OCI-LY7 (cell line): ENCODE measurements around the gene PTH1R. TPM values are rescaled to one million over a fixed set of nuclear protein-coding genes. Genes with fewer than 3 reads are reported as not detected.

ENCODE experiments used
- BruUV-seq: library from RNA; stranded (reverse); fragments of 400-500 nt; replicated peaks from 2 replicates; lab custom pipeline; 2021; lab: Mats Ljungman, UMichigan
- CTCF ChIA-PET: fragments of 300-600 bp; sonication (Branson Sonifier 250); formaldehyde crosslinking; loops from one replicate; lab custom pipeline; 2022; ENCODE audit warnings: antibody characterized with exemption; ENCODE audit not compliant: unreplicated experiment; lab: Charles Lee
- POLR2A ChIA-PET: fragments of 300-600 bp; sonication (Branson Sonifier 250); formaldehyde crosslinking; loops from one replicate; lab custom pipeline; 2022; ENCODE audit warnings: antibody characterized with exemption; lab: Charles Lee
- DNase-seq: peaks from one replicate; pipeline ENCODE4 v3.0.0-alpha.2; 2015; ENCODE audit warnings: low spot score
- H2AFZ ChIP-seq: fragments of 200-600 bp; sonication (generic), shearing (Covaris generic); 2 replicates; pipeline ENCODE4 v1.6.1; 2014; ENCODE audit warnings: mild to moderate bottlenecking, antibody characterized with exemption, low read length, moderate library complexity
- H3K27ac ChIP-seq: fragments of 200-600 bp; sonication (generic); 2 replicates; pipeline ENCODE4 v1.5.1; 2014; ENCODE audit warnings: mixed run types, low read depth, mild to moderate bottlenecking, moderate library complexity, low read length, inconsistent platforms; ENCODE audit not compliant: poor library complexity, severe bottlenecking
- H3K36me3 ChIP-seq: fragments of 200-600 bp; sonication (generic); 2 replicates; pipeline ENCODE4 v1.6.1; 2014; ENCODE audit warnings: mild to moderate bottlenecking, antibody characterized with exemption, low read length, moderate library complexity, mixed read lengths; ENCODE audit not compliant: insufficient read depth
- H3K4me1 ChIP-seq: fragments of 200-600 bp; sonication (generic); 2 replicates; pipeline ENCODE4 v1.5.1; 2014; ENCODE audit warnings: mild to moderate bottlenecking, low read length; ENCODE audit not compliant: insufficient read depth, poor library complexity, severe bottlenecking
- H3K4me2 ChIP-seq: fragments of 200-600 bp; sonication (generic); 2 replicates; pipeline ENCODE4 v1.6.1; 2014; ENCODE audit warnings: mild to moderate bottlenecking, low read length
- H3K4me3 ChIP-seq: fragments of 200-600 bp; sonication (generic); 2 replicates; pipeline ENCODE4 v1.5.1; 2014; ENCODE audit warnings: mild to moderate bottlenecking, low read depth, low read length; ENCODE audit not compliant: poor library complexity, severe bottlenecking
- H3K79me2 ChIP-seq: fragments of 200-600 bp; sonication (generic); 2 replicates; pipeline ENCODE4 v1.6.1; 2016; ENCODE audit warnings: low read depth, mild to moderate bottlenecking, low read length, moderate library complexity, mixed read lengths; ENCODE audit not compliant: insufficient read depth
- H3K9me2 ChIP-seq: fragments of 200-600 bp; sonication (generic); 2 replicates; pipeline ENCODE4 v1.6.1; 2016; ENCODE audit warnings: mild to moderate bottlenecking, low read length, mixed read lengths; ENCODE audit not compliant: insufficient read depth
- H3K9me3 ChIP-seq: fragments of 200-600 bp; sonication (generic); 2 replicates; pipeline ENCODE4 v1.6.1; 2014; ENCODE audit warnings: mild to moderate bottlenecking, mixed run types, low read length, mixed read lengths
- H4K20me1 ChIP-seq: fragments of 200-600 bp; sonication (generic); 2 replicates; pipeline ENCODE4 v1.6.1; 2014; ENCODE audit warnings: mild to moderate bottlenecking, antibody characterized with exemption, low read length, moderate library complexity, mixed read lengths; ENCODE audit not compliant: insufficient read depth
- CTCF ChIP-seq: fragments of 200-600 bp; sonication (generic); conservative IDR thresholded peaks from 2 replicates; pipeline ENCODE4 v1.5.1; 2014; ENCODE audit warnings: mild to moderate bottlenecking, antibody characterized with exemption, low read length, moderate library complexity, mixed read lengths
- EZH2phosphoT487 ChIP-seq: fragments of 200-600 bp; sonication (generic); IDR thresholded peaks from 2 replicates; pipeline ENCODE4 v1.6.1; 2018; ENCODE audit warnings: low read depth, borderline replicate concordance, mild to moderate bottlenecking, mixed run types, antibody characterized with exemption, low read length, moderate library complexity, mixed read lengths
- intact Hi-C: fragments of 100-400 bp; cut with micrococcal nuclease; formaldehyde crosslinking; loops from one replicate; pipeline ENCODE4 v1.10.0; 2022; ENCODE audit not compliant: unreplicated experiment
- total RNA-seq, 2 experiments: library from RNA; depleted of rRNA in 1 of 2; stranded (reverse); fragments of >200 nt in 1 of 2; shearing (Covaris generic) in 1 of 2; gene quantifications; 2 replicates each; pipeline ENCODE4 v1.2.3, GENCODE V29; 2014 to 2022

Gene PTH1R
- total RNA-seq, 2 experiments from 2014 or later, result not detected

GRCh38 chr3:46932455-46933225, 55.1 kb downstream of the PTH1R start:
- Histone ChIP-seq H4K20me1 (peaks cover 4% of the 10 kb centered on the region; the same call in 1 of the 2 replicates), H2AFZ (no peak overlapping the region), H3K4me2 (peak overlapping the region; percentile 82), H3K9me3 (no peaks in the 10 kb centered on the region), H3K4me1 (peaks cover 83% of the 10 kb centered on the region), H3K4me3 (peak overlapping the region; percentile 20), H3K9me2 (no peaks in the 10 kb centered on the region), H3K79me2 (peaks cover 86% of the 10 kb centered on the region), H3K36me3 (peaks cover 84% of the 10 kb centered on the region), H3K27ac (peak overlapping the region; percentile 100)
- no TSS peak for BruUV-seq
- intact Hi-C loops, result no loop called here
- ChIA-PET CTCF (interaction anchor here (1.2 to 2.4 kb wide), 2 partner anchors 10 to 21 kb away, joined by 3 to 9 read pairs; no protein-coding TSS in a partner anchor), POLR2A (interaction anchor here (0.8 to 3.6 kb wide), 7 partner anchors 9 to 35 kb away, joined by 3 to 13 read pairs (median 3); no protein-coding TSS in a partner anchor)
- peak; percentile 68 for DNase-seq
- TF ChIP-seq CTCF (peak; percentile 56), EZH2phosphoT487 (no peak)

DNA sequence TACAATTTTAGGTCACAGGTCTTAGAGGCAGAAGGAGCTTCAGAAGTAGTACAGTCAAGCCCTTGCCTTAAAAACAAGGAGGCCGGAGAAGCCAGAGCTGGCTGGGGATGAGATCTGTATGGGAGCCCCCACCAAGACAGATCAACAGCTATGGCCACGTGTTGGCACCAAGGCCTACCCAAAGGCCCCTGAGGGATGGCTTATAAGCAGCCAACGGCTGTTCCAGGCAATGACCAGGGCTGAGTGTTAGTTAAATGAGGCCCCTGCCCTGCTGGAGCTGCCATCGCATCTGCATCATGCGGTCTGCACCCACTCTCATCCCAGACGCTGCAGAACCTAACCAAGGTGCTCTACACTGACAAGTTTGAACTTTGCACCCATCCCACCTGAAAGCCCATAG, 55.7 kb downstream of the PTH1R start:
- ChIA-PET CTCF (interaction anchor here (0.6 to 2.4 kb wide), 3 partner anchors 7 to 20 kb away, joined by 3 to 9 read pairs (median 3); no protein-coding TSS in a partner anchor), POLR2A (interaction anchor here (0.8 to 3.6 kb wide), 8 partner anchors 9 to 49 kb away, joined by 3 to 13 read pairs (median 3); no protein-coding TSS in a partner anchor)
- TF ChIP-seq EZH2phosphoT487, result no peak
- no peak for TF ChIP-seq CTCF
- peak overlapping the region; percentile 20 for H3K4me3 ChIP-seq
- peaks cover 92% of the 10 kb centered on the region for H3K79me2 ChIP-seq
- peaks cover 4% of the 10 kb centered on the region; the same call in 1 of the 2 replicates for H4K20me1 ChIP-seq
- H3K9me2 ChIP-seq, result no peaks in the 10 kb centered on the region
- no peaks in the 10 kb centered on the region for H3K9me3 ChIP-seq
- peaks cover 79% of the 10 kb centered on the region for H3K4me1 ChIP-seq
- peak overlapping the region; percentile 100 for H3K27ac ChIP-seq
- intact Hi-C loops, result no loop called here
- H3K36me3 ChIP-seq, result peaks cover 91% of the 10 kb centered on the region
- no TSS peak for BruUV-seq
- no peak overlapping the region for H2AFZ ChIP-seq
- peak overlapping the region; percentile 82 for H3K4me2 ChIP-seq
- DNase-seq, result no peak

- POLR2A ChIA-PET, result interaction anchor here (0.5 to 3.6 kb wide), 7 partner anchors 8 to 162 kb away, joined by 3 to 13 read pairs (median 4); no protein-coding TSS in a partner anchor
- TF ChIP-seq CTCF, result no peak
- no peak for TF ChIP-seq EZH2phosphoT487
- peaks cover 94% of the 10 kb centered on the region for H3K79me2 ChIP-seq
Observed at GRCh38 chr3:46934072-46934471, 56.6 kb downstream of the PTH1R start.

More at GRCh38 chr3:46934072-46934471, 56.6 kb downstream of the PTH1R start:
- CTCF ChIA-PET, result interaction anchor here (0.6 to 2.4 kb wide), 3 partner anchors 8 to 19 kb away, joined by 3 to 9 read pairs (median 3); no protein-coding TSS in a partner anchor
- no peak overlapping the region for H2AFZ ChIP-seq
- DNase-seq, result no peak
- no peaks in the 10 kb centered on the region for H3K9me3 ChIP-seq
- no TSS peak for BruUV-seq
- H3K4me3 ChIP-seq, result no peak overlapping the region
- intact Hi-C loops, result no loop called here
- peak overlapping the region; percentile 38 for H3K27ac ChIP-seq
- peaks cover 92% of the 10 kb centered on the region for H3K36me3 ChIP-seq
- no peak overlapping the region for H3K4me2 ChIP-seq
- peaks cover 79% of the 10 kb centered on the region for H3K4me1 ChIP-seq
- peaks cover 4% of the 10 kb centered on the region; the same call in 1 of the 2 replicates for H4K20me1 ChIP-seq
- no peaks in the 10 kb centered on the region for H3K9me2 ChIP-seq
